Astrocyte of the cerebellum (primary cell): Measurements from ENCODE around the gene CTR9.

Experiments used
- DNase-seq: peaks from one replicate; pipeline ENCODE4 v3.0.0-alpha.2; 2011; ENCODE audit warnings: low read depth
- H3K4me3 ChIP-seq: 2 replicates; pipeline ENCODE4 v1.5.1; 2011; ENCODE audit warnings: mild to moderate bottlenecking, low read depth, low read length, moderate library complexity
- in situ Hi-C: cut with HindIII; loops from 2 replicates; pipeline ENCODE4 v1.10.0; 2017; ENCODE audit warnings: low sequenced_read_pairs
- TF ChIP-seq, protein P1 (sequence below): IDR thresholded peaks from 2 replicates; pipeline ENCODE4 v1.5.1; 2012; ENCODE audit warnings: low read length, low read depth, moderate library complexity, mild to moderate bottlenecking; ENCODE audit errors: missing control alignments

CTR9 gene

DNA sequence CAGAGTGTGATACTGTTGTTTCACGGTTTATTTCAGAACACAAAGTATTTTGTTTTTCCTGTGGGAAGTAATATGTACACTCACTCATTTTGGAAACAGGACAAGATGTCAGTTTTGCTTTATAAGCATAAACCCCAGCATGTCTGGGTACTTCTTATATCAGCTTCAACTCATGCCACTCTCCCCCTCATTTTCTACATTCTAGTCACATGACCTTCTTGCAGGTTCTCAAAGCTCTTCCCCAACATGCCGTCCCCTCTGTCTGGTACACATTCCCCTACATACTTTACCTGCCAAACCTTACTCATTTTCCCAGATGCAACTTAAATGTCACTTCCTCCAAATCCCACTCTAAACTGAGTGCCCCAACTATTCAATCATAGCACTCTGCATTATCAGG is 1.6 kb upstream of the CTR9 start:
- no peak for DNase-seq
- TF ChIP-seq, protein P1, sequence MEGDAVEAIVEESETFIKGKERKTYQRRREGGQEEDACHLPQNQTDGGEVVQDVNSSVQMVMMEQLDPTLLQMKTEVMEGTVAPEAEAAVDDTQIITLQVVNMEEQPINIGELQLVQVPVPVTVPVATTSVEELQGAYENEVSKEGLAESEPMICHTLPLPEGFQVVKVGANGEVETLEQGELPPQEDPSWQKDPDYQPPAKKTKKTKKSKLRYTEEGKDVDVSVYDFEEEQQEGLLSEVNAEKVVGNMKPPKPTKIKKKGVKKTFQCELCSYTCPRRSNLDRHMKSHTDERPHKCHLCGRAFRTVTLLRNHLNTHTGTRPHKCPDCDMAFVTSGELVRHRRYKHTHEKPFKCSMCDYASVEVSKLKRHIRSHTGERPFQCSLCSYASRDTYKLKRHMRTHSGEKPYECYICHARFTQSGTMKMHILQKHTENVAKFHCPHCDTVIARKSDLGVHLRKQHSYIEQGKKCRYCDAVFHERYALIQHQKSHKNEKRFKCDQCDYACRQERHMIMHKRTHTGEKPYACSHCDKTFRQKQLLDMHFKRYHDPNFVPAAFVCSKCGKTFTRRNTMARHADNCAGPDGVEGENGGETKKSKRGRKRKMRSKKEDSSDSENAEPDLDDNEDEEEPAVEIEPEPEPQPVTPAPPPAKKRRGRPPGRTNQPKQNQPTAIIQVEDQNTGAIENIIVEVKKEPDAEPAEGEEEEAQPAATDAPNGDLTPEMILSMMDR, result no peak
- in situ Hi-C loops, result loop anchor here (25.0 kb wide), 1 partner anchor 362 kb away; no protein-coding TSS in a partner anchor
- no peak overlapping the region for H3K4me3 ChIP-seq

DNA sequence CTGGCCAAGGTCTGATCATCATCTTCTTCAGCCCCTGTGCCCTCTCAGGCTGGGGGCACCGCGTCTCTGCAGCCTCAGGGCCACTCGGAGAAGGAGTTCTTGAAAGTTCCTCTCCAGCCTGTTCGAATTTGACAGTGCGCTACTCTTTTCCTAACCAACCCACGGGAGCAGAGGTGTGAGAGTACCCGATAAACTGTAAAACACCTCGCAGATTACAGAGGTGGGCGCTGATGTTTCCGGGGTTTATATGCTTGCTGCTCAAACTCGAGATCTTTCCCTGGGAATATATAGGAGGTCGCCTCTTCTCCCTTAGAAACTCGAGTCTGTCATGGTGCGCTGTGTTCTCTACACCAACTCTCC is 515 bp downstream of the CTR9 start:
- peak overlapping the region; percentile 93 for H3K4me3 ChIP-seq
- DNase-seq, result no peak
- in situ Hi-C loops, result no loop called here
- TF ChIP-seq, protein P1, result no peak

DNA sequence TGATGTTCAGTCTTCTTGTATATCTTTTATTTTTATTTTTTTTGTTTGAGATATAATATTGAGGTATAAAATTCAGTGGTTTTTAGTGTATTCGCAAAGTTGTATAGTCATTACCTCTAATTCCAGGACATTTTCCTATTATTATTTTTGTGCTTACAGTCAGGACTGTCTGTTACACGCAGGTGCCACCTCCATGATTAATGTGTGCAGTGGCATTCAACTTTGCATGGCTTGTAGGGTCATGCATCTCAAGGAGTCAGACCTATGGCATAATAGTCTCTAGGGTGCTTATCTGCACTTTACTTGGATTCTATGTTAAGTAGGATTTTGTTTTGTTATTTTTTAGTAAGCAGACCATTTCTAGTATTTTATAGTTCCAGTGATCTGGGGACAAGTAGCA is 1.0 kb downstream of the CTR9 start:
- no peak for DNase-seq

DNA sequence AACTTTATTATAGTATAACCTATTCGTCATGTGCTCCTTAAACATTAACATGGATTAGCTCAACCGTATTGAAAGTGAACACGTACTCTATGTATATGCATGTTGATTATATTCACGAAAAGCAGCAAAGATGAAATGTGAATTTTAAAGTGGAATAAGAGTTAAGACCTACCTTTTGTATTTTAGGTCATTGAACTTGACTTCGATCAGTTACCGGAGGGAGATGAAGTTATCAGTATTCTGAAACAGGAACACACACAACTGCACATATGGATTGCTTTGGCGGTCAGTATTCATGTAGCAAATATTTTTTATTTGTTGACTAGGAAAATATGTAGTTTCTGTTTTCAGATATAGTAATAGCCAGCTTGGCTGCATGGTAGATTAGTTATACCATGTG is 1.4 kb downstream of the CTR9 start:
- TF ChIP-seq, protein P1, result no peak
- DNase-seq, result no peak
- no peak overlapping the region for H3K4me3 ChIP-seq
- in situ Hi-C loops, result no loop called here

More for the DNA sequence above, 1.0 kb downstream of the CTR9 start:
- H3K4me3 ChIP-seq, result peak overlapping the region; percentile 93
- TF ChIP-seq, protein P1, result no peak
- in situ Hi-C loops, result no loop called here

DNA sequence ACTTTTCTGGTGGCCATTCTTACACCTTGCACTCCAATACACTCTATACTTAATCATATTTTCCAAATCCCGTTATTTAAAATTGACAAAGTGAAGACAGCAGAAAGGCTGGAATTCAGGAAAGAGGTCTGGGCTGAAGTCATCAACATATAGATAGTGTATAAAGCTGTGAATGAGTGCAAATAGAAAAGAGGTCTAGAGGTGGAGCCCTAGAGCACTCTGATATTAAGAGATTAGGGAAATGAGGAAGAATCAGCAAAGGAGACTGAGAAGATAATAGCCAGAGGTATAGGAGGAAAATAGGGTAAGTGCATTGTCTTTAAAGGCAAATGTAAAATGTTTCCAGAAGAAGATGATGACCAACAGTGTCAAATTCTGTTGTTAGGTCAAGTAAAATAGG is 7.9 kb downstream of the CTR9 start:
- no peak for DNase-seq
- no peak overlapping the region for H3K4me3 ChIP-seq
- TF ChIP-seq, protein P1, result peak; percentile 26
- in situ Hi-C loops, result no loop called here

DNA sequence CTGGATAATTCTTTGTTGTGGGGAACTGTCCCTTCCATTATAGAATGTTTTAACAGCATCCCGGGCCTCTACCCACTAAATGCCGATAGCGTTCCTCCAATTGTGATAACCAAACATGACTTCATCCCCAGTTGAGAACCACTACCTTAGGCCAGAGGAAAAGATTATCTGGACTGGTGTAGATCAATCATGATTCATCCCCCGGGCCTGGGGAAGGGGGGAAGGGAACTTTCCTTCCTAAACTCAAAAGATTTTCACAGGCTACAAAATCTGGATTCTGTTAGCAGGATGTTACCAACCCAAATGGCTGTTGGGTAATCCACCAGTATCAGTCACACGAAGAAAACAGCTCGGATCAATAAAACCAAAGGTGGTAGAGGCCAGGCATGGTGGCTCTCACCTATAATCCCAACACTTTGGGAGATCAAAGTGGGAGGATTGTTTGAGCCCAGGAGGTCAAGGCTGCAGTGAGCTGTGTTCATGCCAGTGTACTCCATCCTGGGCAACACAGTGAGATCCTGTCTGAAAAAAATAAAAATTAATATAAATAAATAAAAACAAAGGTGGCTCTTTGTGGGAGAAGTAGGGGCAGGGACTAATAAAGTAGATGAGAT is 10.1 kb downstream of the CTR9 start:
- H3K4me3 ChIP-seq, result no peak overlapping the region
- in situ Hi-C loops, result no loop called here
- DNase-seq, result no peak
- TF ChIP-seq, protein P1, result no peak
